Activated CD8-positive, alpha-beta memory T cell treated with anti-CD3 and anti-CD28 coated beads, Interleukin-2, amount 50 U/mL, for 1 hour (primary cell): Measurements from ENCODE around the gene GNAQ.
"Not testable (repeated sequence)": the region's sequence is repeated elsewhere in the genome, so short reads cannot be mapped to it uniquely, and the experiment has no call there.

Source experiments
- DNase-seq: peaks from one replicate; pipeline ENCODE4 v3.0.0-alpha.2; 2020; ENCODE audit errors: extremely low read depth

GNAQ gene

GRCh38 chr9:77697238-77697984 is 334.2 kb downstream of the GNAQ start:
- DNase-seq, result no peak

DNA sequence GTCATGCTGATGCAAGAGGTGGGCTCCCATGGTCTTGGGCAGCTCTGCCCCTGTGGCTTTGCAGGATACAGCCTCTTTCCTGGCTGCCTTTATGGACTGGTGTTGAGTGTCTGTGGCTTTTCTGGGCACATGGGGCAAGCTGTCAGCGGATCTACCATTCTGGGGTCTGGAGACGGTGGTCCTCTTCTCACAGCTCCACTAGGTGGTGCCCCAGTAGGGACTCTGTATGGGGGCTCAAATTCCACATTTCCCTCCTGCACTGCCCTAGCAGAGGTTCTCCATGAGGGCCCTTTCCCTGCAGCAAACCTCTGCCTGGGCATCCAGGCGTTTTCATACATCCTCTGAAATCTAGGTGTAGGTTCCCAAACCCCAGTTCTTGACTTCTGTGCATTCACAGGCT is 340.9 kb downstream of the GNAQ start:
- not testable (repeated sequence) for DNase-seq

- DNase-seq, result not testable (repeated sequence)
Measured at GRCh38 chr9:77690119-77690518, 341.5 kb downstream of the GNAQ start.

DNA sequence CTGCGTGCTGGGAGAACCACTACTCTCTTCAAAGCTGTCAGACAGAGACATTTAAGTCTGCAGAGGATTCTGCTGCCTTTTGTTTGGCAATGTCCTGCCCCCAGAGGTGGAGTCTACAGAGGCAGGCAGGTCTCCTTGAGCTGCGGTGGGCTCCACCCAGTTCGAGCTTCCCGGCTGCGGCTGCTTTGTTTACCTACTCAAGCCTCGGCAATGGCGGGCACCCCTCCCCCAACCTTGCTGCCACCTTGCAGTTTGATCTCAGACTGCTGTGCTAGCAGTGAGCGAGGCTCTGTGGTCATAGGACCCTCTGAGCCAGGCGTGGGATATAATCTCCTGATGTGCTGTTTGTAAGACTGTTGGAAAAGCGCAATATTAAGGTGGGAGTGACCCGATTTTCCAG is 343.9 kb downstream of the GNAQ start:
- not testable (repeated sequence) for DNase-seq

DNA sequence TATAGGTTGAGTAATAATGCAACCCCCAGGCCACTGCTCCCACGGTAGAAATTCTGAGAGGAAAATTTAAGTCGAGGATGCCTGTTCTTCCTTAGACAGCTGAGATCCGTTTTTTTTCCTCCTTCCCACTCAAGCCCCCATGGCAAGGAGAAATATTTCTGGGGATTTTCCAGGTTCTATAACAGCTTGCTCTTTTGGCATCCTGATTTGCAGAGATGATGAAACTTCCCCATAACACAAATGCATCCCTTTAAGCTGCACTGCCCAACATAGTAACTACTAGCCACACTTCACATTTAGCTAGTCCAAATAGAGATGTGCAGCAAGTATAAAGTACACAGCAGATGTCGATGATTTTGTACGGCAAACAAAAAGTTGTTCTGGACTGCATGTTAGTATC is 351.0 kb downstream of the GNAQ start:
- no peak for DNase-seq

- DNase-seq, result no peak
Measured at GRCh38 chr9:77679661-77680368, 351.8 kb downstream of the GNAQ start.

GRCh38 chr9:77679088-77679487 is 352.5 kb downstream of the GNAQ start:
- no peak for DNase-seq

GRCh38 chr9:77677957-77678535 is 353.6 kb downstream of the GNAQ start:
- no peak for DNase-seq

GRCh38 chr9:77677397-77677796 is 354.2 kb downstream of the GNAQ start:
- DNase-seq, result no peak

DNA sequence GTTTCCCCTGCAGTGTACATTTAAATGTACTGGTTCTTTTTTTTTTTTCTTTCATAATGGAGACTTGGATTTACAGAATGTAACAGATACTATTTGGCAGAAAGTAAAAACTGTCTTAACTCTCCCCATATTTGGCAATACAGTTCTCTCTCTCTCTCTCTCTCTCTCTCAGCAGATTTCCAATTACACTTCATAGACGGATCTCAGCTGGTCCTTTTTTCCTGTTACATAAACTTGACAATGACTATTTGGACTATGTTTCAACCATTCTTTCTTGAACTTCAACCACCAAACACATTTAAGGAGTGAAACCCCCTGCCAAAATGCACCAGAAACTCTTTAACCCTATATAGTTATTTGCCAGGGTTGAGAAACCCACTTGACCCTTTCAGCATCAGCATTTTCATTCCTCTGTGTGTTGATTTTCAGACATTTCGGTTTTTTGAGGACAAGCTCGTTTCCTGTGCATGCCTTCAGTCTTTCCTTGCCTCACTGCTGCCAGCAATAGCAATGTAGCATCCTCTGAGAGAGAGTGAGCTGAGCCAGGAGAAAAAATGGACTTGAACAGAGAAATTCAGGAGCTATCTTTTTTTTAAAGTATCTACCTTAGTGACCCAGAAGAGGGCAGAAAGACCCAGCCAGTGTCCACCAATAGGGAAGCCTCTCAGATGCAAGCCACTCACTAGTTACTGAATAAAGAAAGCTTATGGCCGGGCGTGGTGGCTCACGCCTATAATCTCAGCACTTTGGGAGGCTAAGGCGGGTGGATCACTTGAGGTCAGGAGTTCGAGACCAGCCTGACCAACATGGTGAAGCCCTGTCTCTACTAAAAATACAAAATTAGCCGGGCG is 357.4 kb downstream of the GNAQ start:
- DNase-seq, result no peak

DNA sequence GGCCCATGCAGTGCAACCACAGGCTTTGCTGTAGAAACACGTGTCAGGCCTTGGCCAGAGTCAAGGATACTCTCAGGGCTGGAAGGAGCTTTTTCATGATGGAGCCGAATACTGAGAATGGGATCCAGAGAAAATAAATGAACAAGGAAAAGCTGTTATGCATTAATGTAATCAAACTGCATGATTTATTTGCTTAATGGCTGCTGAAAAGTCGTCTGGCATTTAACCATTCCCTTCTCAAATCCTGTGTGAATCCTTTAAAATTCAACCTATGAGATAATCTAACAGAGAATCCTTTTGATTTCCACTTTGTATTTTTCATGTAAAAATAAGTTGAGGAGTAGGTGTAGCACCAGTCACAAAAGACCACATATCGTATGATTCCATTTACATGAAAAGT is 359.4 kb downstream of the GNAQ start:
- DNase-seq, result no peak

- DNase-seq, result no peak
Measured at GRCh38 chr9:77667151-77667550, 364.5 kb downstream of the GNAQ start.
